Keratinocyte (primary cell): ENCODE results near the gene DAB1. TPM values are rescaled to one million over a fixed set of nuclear protein-coding genes. Genes with fewer than 3 reads are reported as not detected.
"Not testable (repeated sequence)": the region's sequence is repeated elsewhere in the genome, so short reads cannot be mapped to it uniquely, and the experiment has no call there.

ENCODE experiments used
- DNase-seq: peaks from one replicate; pipeline ENCODE4 v3.0.0-alpha.2; 2011; ENCODE audit warnings: low read depth, missing footprints, low spot score
- FAIRE-seq: peaks from 2 replicates; lab custom pipeline; 2011; peaks lifted over from hg19 to GRCh38; lab: Jason Lieb, UNC
- H2AFZ ChIP-seq: 2 replicates; pipeline ENCODE4 v1.6.0; 2012; ENCODE audit warnings: low read length, control low read depth, inconsistent platforms; ENCODE audit not compliant: control insufficient read depth
- H3K27ac ChIP-seq: 2 replicates; pipeline ENCODE4 v1.5.1; 2011; ENCODE audit warnings: low read length; ENCODE audit not compliant: control insufficient read depth, insufficient read depth
- H3K27me3 ChIP-seq: 3 replicates; pipeline ENCODE4 v1.6.0; 2011; ENCODE audit warnings: low read length; ENCODE audit not compliant: control insufficient read depth, insufficient read depth; ENCODE audit errors: extremely low read depth
- H3K36me3 ChIP-seq, 2 experiments: 2 replicates in 1 of 2; 3 replicates in 1 of 2; pipeline ENCODE4 v1.5.1; 2011; ENCODE audit warnings: low read length in 2 of 2, mild to moderate bottlenecking in 1 of 2; ENCODE audit not compliant: control insufficient read depth in 2 of 2, insufficient read depth in 2 of 2; ENCODE audit errors: extremely low read depth in 1 of 2
- H3K4me1 ChIP-seq: 3 replicates; pipeline ENCODE4 v1.5.1; 2011; ENCODE audit warnings: low read length; ENCODE audit not compliant: control insufficient read depth, insufficient read depth; ENCODE audit errors: extremely low read depth
- H3K4me2 ChIP-seq: 3 replicates; pipeline ENCODE4 v1.6.0; 2011; ENCODE audit warnings: low read depth, low read length; ENCODE audit not compliant: control insufficient read depth, insufficient read depth; ENCODE audit errors: extremely low read depth
- H3K4me3 ChIP-seq, 3 experiments: fragments of 200-600 bp in 1 of 3; sonication (generic) in 1 of 3; 2 replicates in 2 of 3; 3 replicates in 1 of 3; pipeline ENCODE4 v1.5.1; 2011 to 2016; ENCODE audit warnings: low read length in 3 of 3, mild to moderate bottlenecking in 3 of 3, control low read depth in 2 of 3, inconsistent platforms in 1 of 3, low read depth in 1 of 3, mixed read lengths in 1 of 3, mixed run types in 1 of 3, moderate library complexity in 1 of 3; ENCODE audit not compliant: control insufficient read depth in 2 of 3, insufficient read depth in 2 of 3; ENCODE audit errors: extremely low read depth in 1 of 3
- H3K79me2 ChIP-seq: 2 replicates; pipeline ENCODE4 v1.6.0; 2012; ENCODE audit warnings: low read length; ENCODE audit not compliant: control insufficient read depth, insufficient read depth
- H3K9ac ChIP-seq: 3 replicates; pipeline ENCODE4 v1.6.0; 2011; ENCODE audit warnings: low read length; ENCODE audit not compliant: control insufficient read depth, insufficient read depth; ENCODE audit errors: extremely low read depth
- H3K9me1 ChIP-seq: 3 replicates; pipeline ENCODE4 v1.6.0; 2011; ENCODE audit warnings: low read length; ENCODE audit not compliant: control insufficient read depth, insufficient read depth; ENCODE audit errors: extremely low read depth
- H3K9me3 ChIP-seq: 2 replicates; pipeline ENCODE4 v1.5.1; 2012; ENCODE audit warnings: low read depth, low read length; ENCODE audit not compliant: control insufficient read depth
- H4K20me1 ChIP-seq: 3 replicates; pipeline ENCODE4 v1.6.0; 2011; ENCODE audit warnings: low read length; ENCODE audit not compliant: control insufficient read depth, insufficient read depth; ENCODE audit errors: extremely low read depth
- EZH2 ChIP-seq: IDR thresholded peaks from one replicate; pipeline ENCODE4 v1.6.1; 2012; ENCODE audit warnings: inconsistent platforms, mild to moderate bottlenecking, low read length, moderate library complexity
- dilution Hi-C: fragments of 300-500 bp; cut with MboI; formaldehyde crosslinking; loops from one replicate; pipeline ENCODE4 v1.7.0; 2020; ENCODE audit warnings: low sequenced_read_pairs; ENCODE audit not compliant: extremely low pct_ligation_motif_present
- polyA plus RNA-seq, 5 experiments: library from polyadenylated mRNA; depleted of rRNA in 3 of 5; stranded (reverse) in 3 of 5; stranded (forward) in 1 of 5; unstranded in 1 of 5; fragments of >200 nt; gene quantifications; 1 replicate in 1 of 5; 2 replicates in 3 of 5; 3 replicates in 1 of 5; pipeline versions ENCODE4 v1.2.1 to v1.2.3, GENCODE V29; 2011 to 2012; ENCODE audit warnings: missing spikeins in 2 of 5, low read depth in 1 of 5, low replicate concordance in 1 of 5
- TF ChIP-seq, protein P1 (sequence below), 3 experiments: IDR thresholded peaks in 1 of 3; conservative IDR thresholded peaks in 1 of 3; optimal IDR thresholded peaks in 1 of 3; 2 replicates in 2 of 3; 3 replicates in 1 of 3; pipeline versions ENCODE3 to v1.5.1; 2011; ENCODE audit warnings: low read length in 3 of 3, mild to moderate bottlenecking in 3 of 3, moderate library complexity in 2 of 3, control low read depth in 1 of 3, inconsistent platforms in 1 of 3; ENCODE audit not compliant: insufficient read depth in 2 of 3; ENCODE audit errors: extremely low read depth in 1 of 3

The DAB1 gene
- polyA plus RNA-seq, 1 donor (not counting 4 experiments of a cell fraction or from before 2014, with no cell fraction given) = 0.01 TPM

DNA sequence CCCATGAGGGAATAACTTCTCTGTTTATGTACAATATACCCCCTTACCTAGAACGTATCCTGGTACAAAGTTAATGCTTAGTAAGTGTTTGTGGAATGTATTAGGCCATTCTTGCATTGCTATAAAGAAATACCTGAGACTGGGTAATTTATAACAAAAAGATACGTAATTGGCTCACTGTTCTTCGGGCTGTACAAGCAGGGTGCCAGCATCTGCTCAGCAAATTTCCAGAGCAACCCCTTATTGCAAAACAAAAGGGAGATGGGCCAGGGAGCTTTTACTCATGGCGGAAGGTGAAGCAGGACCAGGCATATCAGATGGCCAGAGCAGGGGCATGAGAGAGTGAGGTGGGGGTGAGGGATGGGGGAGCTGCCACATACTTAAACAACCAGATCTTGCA is 334.6 kb downstream of the DAB1 start:
- Histone ChIP-seq H3K9ac (no peak overlapping the region), H4K20me1 (no peaks in the 10 kb centered on the region), H3K4me2 (no peak overlapping the region), H3K27me3 (no peaks in the 10 kb centered on the region), H2AFZ (no peak overlapping the region), H3K9me3 (no peaks in the 10 kb centered on the region), H3K9me1 (no peaks in the 10 kb centered on the region), H3K4me3 (no peak overlapping the region), H3K79me2 (no peaks in the 10 kb centered on the region), H3K36me3 (no peaks in the 10 kb centered on the region), H3K4me1 (no peaks in the 10 kb centered on the region), H3K27ac (no peak overlapping the region)
- FAIRE-seq (no peak), DNase-seq (no peak)
- TF ChIP-seq, protein P1, sequence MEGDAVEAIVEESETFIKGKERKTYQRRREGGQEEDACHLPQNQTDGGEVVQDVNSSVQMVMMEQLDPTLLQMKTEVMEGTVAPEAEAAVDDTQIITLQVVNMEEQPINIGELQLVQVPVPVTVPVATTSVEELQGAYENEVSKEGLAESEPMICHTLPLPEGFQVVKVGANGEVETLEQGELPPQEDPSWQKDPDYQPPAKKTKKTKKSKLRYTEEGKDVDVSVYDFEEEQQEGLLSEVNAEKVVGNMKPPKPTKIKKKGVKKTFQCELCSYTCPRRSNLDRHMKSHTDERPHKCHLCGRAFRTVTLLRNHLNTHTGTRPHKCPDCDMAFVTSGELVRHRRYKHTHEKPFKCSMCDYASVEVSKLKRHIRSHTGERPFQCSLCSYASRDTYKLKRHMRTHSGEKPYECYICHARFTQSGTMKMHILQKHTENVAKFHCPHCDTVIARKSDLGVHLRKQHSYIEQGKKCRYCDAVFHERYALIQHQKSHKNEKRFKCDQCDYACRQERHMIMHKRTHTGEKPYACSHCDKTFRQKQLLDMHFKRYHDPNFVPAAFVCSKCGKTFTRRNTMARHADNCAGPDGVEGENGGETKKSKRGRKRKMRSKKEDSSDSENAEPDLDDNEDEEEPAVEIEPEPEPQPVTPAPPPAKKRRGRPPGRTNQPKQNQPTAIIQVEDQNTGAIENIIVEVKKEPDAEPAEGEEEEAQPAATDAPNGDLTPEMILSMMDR (optimal IDR thresholded peaks at IDR 0.05 in 1 of 3, IDR thresholded peaks at IDR 0.05 in 1 of 3, conservative IDR thresholded peaks at IDR 0.05 in 1 of 3; ENCODE audit: extremely low read depth in 1 of 3, insufficient read depth in 2 of 3, low read length in 3 of 3) = no peak
- TF ChIP-seq EZH2 = no peak
- dilution Hi-C loops = no loop called here

DNA sequence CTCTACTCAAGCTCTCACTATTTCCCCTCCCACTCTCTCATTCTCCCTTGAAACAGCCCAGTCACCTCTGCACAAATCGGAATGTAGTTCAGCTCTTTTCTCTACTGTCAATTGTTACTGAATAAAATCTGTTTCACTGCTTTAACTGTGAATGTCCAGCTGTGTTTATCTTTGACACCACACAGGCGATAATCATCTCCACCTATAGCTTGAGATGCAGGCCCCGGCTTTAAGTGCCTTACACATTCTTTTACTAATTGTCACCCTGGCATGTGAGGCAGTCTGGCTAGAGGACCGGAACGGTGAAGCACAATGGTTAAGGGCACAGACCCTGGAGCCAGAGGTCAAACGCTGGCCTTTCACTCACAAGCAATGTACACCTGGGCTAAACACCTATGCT is 335.2 kb downstream of the DAB1 start:
- no peak overlapping the region for H3K9ac ChIP-seq
- H3K4me2 ChIP-seq = no peak overlapping the region
- H3K9me1 ChIP-seq = no peaks in the 10 kb centered on the region
- FAIRE-seq = no peak
- no peaks in the 10 kb centered on the region for H3K36me3 ChIP-seq
- no peaks in the 10 kb centered on the region for H3K9me3 ChIP-seq
- H4K20me1 ChIP-seq = no peaks in the 10 kb centered on the region
- no peak overlapping the region for H2AFZ ChIP-seq
- no peak overlapping the region for H3K4me3 ChIP-seq
- no peaks in the 10 kb centered on the region for H3K4me1 ChIP-seq
- no peaks in the 10 kb centered on the region for H3K27me3 ChIP-seq
- H3K79me2 ChIP-seq = no peaks in the 10 kb centered on the region
- dilution Hi-C loops = no loop called here
- no peak for TF ChIP-seq EZH2
- no peak overlapping the region for H3K27ac ChIP-seq
- no peak for DNase-seq

DNA sequence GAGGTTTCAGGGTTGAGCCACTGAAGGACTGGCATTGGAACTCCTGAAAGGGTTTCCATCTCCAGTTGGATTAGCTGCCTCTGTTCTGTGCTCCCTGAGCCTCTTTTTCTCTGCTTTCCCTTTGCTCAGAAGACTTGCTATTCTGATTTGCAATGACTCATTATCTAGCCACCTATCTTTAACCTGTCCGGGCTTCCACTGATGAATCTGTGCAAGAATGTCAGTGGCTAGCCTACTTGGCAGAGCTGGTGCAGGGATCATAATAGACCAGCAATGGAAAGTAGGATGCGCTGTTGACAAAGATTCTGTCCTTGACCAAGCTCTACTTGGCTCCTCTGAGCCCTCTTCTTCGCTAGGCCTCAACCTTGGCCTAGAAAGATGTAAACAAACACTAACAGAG is 336.2 kb downstream of the DAB1 start:
- H3K9me1 ChIP-seq, DNase-seq, H3K4me2 ChIP-seq, dilution Hi-C loops, H3K79me2 ChIP-seq, H3K9me3 ChIP-seq, H3K36me3 ChIP-seq, H3K4me3 ChIP-seq, H3K27ac ChIP-seq, H3K27me3 ChIP-seq, H3K9ac ChIP-seq, H4K20me1 ChIP-seq, H2AFZ ChIP-seq, H3K4me1 ChIP-seq: not testable (repeated sequence)
- peak; percentile 90 for FAIRE-seq
